Measurements from ENCODE around the gene RBSN.
A peak's percentile ranks its signal among the peaks of the same experiment; 100 is the strongest.

The RBSN gene

DNA sequence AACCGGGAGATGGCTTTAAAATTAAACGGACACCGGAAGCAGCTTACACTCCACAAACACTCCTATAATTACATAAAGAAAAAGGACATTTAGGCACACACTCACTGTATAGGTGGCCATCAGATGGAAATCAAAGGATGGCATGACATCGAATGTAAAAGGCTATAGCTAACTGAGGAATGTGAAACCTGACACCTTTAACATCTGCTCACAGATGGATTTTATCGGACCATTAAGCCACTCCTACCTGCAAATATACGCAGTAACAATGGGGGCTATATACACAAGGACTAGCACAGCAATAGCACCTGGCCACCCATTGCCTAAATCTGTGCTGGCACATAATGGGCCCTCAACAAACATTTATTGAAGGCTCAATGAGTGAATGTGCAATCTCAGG lies 14.5 kb upstream of the RBSN start:
- H3K36me3 ChIP-seq = no peaks in the 10 kb centered on the region
- no peaks in the 10 kb centered on the region for H3K4me1 ChIP-seq
- no peaks in the 10 kb centered on the region for H3K9me3 ChIP-seq
- no peak for DNase-seq
- TF ChIP-seq, protein P1, sequence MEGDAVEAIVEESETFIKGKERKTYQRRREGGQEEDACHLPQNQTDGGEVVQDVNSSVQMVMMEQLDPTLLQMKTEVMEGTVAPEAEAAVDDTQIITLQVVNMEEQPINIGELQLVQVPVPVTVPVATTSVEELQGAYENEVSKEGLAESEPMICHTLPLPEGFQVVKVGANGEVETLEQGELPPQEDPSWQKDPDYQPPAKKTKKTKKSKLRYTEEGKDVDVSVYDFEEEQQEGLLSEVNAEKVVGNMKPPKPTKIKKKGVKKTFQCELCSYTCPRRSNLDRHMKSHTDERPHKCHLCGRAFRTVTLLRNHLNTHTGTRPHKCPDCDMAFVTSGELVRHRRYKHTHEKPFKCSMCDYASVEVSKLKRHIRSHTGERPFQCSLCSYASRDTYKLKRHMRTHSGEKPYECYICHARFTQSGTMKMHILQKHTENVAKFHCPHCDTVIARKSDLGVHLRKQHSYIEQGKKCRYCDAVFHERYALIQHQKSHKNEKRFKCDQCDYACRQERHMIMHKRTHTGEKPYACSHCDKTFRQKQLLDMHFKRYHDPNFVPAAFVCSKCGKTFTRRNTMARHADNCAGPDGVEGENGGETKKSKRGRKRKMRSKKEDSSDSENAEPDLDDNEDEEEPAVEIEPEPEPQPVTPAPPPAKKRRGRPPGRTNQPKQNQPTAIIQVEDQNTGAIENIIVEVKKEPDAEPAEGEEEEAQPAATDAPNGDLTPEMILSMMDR (IDR thresholded peaks at IDR 0.05; ENCODE audit: low read depth, low read length) = no peak
- H3K4me3 ChIP-seq (ENCODE audit: low read depth, low read length) = no peak overlapping the region
- H3K27me3 ChIP-seq = no peaks in the 10 kb centered on the region

DNA sequence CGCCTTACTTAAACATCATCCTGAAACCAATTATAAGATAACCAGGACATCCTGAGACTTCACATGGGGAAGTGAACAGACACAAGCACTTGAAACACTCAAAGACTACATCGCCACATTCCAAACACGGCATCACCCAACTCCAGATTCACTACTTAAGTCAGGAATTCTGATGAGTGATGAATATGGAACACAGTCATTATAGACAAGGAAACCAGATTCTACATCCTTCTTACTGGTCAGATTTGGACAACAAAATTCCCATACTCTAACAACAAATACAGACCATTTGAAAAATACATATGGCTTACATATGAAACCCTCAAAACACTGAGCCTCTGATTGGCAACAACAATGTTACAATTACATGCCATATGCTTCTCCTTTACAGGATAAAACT lies 13.1 kb upstream of the RBSN start:
- Histone ChIP-seq H3K4me1 (no peaks in the 10 kb centered on the region), H3K36me3 (no peaks in the 10 kb centered on the region), H3K27me3 (no peaks in the 10 kb centered on the region), H3K4me3 (ENCODE audit: low read depth, low read length) (no peak overlapping the region), H3K9me3 (no peaks in the 10 kb centered on the region)
- DNase-seq = no peak
- TF ChIP-seq, protein P1 (IDR thresholded peaks at IDR 0.05; ENCODE audit: low read depth, low read length) = no peak

DNA sequence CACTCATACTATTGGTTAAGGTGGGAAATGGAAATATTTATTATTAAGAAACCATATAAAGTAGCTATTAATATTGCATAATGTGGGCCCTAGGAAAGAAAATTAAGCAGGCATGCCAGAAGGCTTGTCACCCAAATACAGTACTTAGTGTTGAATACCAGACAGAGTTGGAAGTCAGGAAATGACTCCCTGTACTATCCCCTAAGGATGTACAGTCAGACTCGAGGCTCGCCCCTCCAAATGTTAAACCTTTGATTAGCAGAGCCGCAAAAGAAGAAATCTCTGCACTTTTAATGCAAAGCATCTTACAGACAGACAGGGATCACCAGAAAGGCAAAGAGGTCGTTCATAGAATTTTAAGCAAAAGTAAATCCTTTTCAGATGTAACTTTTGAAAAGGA lies 11.3 kb upstream of the RBSN start:
- TF ChIP-seq, protein P1 (IDR thresholded peaks at IDR 0.05; ENCODE audit: low read depth, low read length) = no peak
- Histone ChIP-seq H3K36me3 (no peaks in the 10 kb centered on the region), H3K4me3 (ENCODE audit: low read depth, low read length) (no peak overlapping the region), H3K27me3 (no peaks in the 10 kb centered on the region), H3K9me3 (no peaks in the 10 kb centered on the region), H3K4me1 (no peaks in the 10 kb centered on the region)
- DNase-seq = no peak

DNA sequence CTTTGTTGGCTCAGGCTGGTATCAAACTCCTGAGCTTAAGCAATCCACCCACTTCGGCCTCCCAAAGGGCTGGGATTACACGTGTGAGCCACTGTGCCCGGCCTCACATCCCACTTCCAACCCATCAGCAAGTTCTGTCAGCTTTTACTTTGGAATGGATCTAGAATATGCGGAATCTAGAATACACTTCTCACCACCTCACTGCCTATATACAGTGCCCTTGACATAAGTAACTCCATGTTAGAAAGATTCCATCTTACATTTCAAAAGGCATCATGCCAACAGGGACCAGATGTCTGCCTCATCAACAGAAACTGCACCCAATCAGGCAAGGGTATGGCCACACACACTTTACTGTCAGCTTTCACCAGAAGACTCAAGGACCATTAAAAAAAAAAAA lies 9.9 kb upstream of the RBSN start:
- H3K27me3 ChIP-seq = no peaks in the 10 kb centered on the region
- TF ChIP-seq, protein P1 (IDR thresholded peaks at IDR 0.05; ENCODE audit: low read depth, low read length) = no peak
- no peak for DNase-seq
- no peaks in the 10 kb centered on the region for H3K4me1 ChIP-seq
- H3K4me3 ChIP-seq (ENCODE audit: low read depth, low read length) = no peak overlapping the region
- no peaks in the 10 kb centered on the region for H3K9me3 ChIP-seq
- H3K36me3 ChIP-seq = no peaks in the 10 kb centered on the region

DNA sequence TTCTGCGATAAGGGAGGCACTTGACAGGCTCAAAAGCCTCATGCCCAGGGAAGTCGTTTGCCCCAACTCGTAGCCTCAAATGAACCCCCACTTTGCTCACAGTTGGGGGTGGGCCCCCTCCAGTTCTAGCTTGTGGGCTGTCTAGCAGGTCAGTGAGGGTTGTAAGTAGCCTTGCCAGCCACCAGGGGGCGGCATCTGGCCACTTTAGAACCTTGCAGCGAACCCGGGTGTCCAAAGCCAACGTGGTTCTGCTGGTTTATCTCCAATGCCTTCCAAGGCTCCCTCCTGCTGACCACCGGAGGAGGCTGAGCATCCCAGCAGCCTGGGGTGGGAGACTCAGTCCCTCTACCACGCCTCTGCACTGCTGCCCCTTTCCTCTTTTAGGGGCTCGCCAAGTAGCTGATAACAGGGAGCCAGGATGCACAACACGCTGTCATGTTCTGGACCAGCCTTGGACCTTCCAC lies 9.2 kb upstream of the RBSN start:
- DNase-seq = peak; percentile 72
- Histone ChIP-seq H3K36me3 (no peaks in the 10 kb centered on the region), H3K4me3 (ENCODE audit: low read depth, low read length) (no peak overlapping the region), H3K9me3 (no peaks in the 10 kb centered on the region), H3K4me1 (no peaks in the 10 kb centered on the region), H3K27me3 (no peaks in the 10 kb centered on the region)
- TF ChIP-seq, protein P1 (IDR thresholded peaks at IDR 0.05; ENCODE audit: low read depth, low read length) = peak; percentile 73

DNA sequence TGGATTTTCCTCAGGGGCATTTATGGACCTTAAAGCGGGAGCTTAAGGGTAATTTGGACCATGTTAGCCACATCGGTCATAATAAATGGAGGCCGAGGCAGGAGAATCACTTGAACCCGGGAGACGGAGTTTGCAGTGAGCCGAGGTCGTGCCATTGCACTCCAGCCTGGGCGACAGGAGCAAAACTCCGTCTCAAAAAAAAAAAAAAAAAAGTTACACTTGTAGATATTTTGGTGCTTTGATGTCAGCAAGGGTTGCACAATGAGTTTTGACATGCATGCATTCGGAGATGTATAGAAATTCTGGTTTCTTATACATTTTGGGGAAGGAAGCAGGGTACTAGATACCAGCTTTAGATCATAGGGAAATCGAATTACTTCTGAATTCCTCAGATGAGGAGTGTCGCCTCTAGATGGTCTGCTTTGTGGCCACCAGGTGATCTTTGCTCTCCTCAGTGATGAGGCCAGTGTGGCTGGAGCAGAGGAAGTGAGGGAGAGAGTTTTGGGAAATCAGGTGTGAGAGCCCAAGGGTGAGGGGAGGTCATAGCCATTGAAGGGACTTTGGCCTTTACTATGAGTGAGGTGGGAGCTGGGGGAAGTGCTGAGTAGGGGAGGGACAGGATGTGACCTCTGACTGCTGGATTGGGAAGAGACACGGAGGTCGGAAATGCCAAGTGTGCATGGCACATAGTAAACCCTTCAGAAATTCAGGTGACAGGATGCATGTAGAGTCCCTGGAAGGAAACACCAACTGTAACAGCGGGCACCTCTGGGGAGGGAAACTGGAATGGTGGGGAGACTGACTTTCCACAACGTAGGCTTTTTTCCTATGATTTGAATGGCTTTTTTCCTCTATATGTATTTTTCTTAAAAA lies 8.4 kb upstream of the RBSN start:
- H3K9me3 ChIP-seq = no peaks in the 10 kb centered on the region
- H3K27me3 ChIP-seq = no peaks in the 10 kb centered on the region
- no peak for DNase-seq
- no peaks in the 10 kb centered on the region for H3K4me1 ChIP-seq
- H3K4me3 ChIP-seq (ENCODE audit: low read depth, low read length) = no peak overlapping the region
- no peaks in the 10 kb centered on the region for H3K36me3 ChIP-seq
- TF ChIP-seq, protein P1 (IDR thresholded peaks at IDR 0.05; ENCODE audit: low read depth, low read length) = no peak
